ENCODE data around the gene BCO1. TPM values are rescaled to one million over a fixed set of nuclear protein-coding genes. Genes with fewer than 3 reads are reported as not detected.

BCO1 gene
- total and polyA plus RNA-seq, 4 donors: 0.11 to 0.50 (median 0.29) TPM

DNA sequence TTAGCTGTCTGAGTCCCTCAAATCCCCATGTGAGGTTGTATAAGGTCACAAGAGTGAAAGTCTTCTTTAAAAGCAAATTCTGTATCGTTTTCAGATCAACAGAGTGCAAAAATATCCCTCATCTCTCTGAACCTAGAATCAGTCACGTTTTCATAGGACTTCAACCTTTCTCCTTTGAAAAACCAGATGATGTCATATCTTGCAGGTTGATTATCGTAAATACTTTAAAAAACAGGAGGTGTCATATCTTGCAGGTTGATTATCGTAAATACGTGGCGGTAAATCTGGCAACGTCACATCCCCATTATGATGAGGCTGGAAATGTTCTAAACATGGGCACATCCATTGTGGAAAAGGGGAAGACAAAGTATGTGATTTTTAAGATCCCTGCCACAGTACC lies 25.9 kb downstream of the BCO1 start:
- no peak overlapping the region for H3K27ac ChIP-seq (ENCODE audit: low read depth in 1 of 2, low read length in 2 of 2)
- H3K4me1 ChIP-seq (ENCODE audit: control insufficient read depth in 4 of 4, insufficient read depth in 4 of 4, low read length in 3 of 4): peaks cover 0 to 10% (median 0%) of the 10 kb centered on the region in 4 donors
- no peak for DNase-seq (ENCODE audit: low spot score)
- no peaks in the 10 kb centered on the region for H3K36me3 ChIP-seq (ENCODE audit: control insufficient read depth in 4 of 4, insufficient read depth in 3 of 4, low read depth in 1 of 4, low read length in 3 of 4)
- no peaks in the 10 kb centered on the region for H3K27me3 ChIP-seq (ENCODE audit: control insufficient read depth in 4 of 4, insufficient read depth in 4 of 4, low read length in 3 of 4)
- no peak overlapping the region for H3K4me3 ChIP-seq (ENCODE audit: low read depth in 1 of 3, low read length in 3 of 3)
- H3K9me3 ChIP-seq (ENCODE audit: control insufficient read depth in 4 of 4, low read length in 3 of 4): no peaks in the 10 kb centered on the region
- H3K9ac ChIP-seq (ENCODE audit: low read depth in 1 of 2, low read length in 2 of 2): no peak overlapping the region
- TF ChIP-seq, protein P1, sequence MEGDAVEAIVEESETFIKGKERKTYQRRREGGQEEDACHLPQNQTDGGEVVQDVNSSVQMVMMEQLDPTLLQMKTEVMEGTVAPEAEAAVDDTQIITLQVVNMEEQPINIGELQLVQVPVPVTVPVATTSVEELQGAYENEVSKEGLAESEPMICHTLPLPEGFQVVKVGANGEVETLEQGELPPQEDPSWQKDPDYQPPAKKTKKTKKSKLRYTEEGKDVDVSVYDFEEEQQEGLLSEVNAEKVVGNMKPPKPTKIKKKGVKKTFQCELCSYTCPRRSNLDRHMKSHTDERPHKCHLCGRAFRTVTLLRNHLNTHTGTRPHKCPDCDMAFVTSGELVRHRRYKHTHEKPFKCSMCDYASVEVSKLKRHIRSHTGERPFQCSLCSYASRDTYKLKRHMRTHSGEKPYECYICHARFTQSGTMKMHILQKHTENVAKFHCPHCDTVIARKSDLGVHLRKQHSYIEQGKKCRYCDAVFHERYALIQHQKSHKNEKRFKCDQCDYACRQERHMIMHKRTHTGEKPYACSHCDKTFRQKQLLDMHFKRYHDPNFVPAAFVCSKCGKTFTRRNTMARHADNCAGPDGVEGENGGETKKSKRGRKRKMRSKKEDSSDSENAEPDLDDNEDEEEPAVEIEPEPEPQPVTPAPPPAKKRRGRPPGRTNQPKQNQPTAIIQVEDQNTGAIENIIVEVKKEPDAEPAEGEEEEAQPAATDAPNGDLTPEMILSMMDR (IDR thresholded peaks at IDR 0.05; ENCODE audit: low read depth, low read length, missing input control): no peak
- no peak for TF ChIP-seq GABPA (IDR thresholded peaks at IDR 0.05 in 1 of 2, conservative IDR thresholded peaks at IDR 0.05 in 1 of 2)
- no peak for TF ChIP-seq HNF4A (conservative IDR thresholded peaks at IDR 0.05)
- WGBS: 84% methylated on average over 7 of the region's 7 CpGs

DNA sequence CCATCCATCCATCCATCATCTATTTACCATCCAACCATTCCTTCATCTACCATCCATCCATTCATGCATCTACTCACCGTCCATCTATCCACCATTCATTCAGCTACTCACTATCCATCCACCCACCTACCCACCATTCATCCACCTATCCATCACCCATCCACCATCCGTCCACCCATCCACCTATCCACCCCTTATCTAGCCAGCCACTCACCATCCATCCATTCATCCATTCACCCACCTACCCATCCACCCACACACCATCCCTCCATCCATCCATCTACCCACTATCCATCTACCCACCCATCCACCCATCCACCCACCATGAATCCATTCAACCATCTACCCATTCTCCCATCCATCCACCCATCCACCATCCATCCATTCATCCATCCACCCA lies 26.6 kb downstream of the BCO1 start:
- TF ChIP-seq, protein P2, sequence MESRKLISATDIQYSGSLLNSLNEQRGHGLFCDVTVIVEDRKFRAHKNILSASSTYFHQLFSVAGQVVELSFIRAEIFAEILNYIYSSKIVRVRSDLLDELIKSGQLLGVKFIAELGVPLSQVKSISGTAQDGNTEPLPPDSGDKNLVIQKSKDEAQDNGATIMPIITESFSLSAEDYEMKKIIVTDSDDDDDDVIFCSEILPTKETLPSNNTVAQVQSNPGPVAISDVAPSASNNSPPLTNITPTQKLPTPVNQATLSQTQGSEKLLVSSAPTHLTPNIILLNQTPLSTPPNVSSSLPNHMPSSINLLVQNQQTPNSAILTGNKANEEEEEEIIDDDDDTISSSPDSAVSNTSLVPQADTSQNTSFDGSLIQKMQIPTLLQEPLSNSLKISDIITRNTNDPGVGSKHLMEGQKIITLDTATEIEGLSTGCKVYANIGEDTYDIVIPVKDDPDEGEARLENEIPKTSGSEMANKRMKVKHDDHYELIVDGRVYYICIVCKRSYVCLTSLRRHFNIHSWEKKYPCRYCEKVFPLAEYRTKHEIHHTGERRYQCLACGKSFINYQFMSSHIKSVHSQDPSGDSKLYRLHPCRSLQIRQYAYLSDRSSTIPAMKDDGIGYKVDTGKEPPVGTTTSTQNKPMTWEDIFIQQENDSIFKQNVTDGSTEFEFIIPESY (IDR thresholded peaks at IDR 0.05): no peak
- no peak overlapping the region for H3K27ac ChIP-seq (ENCODE audit: low read depth in 1 of 2, low read length in 2 of 2)
- 93% methylated on average over 2 of the region's 2 CpGs for WGBS
- no peak overlapping the region for H3K9ac ChIP-seq (ENCODE audit: low read depth in 1 of 2, low read length in 2 of 2)
- peaks cover 0 to 10% (median 0%) of the 10 kb centered on the region in 4 donors for H3K4me1 ChIP-seq (ENCODE audit: control insufficient read depth in 4 of 4, insufficient read depth in 4 of 4, low read length in 3 of 4)
- no peaks in the 10 kb centered on the region for H3K27me3 ChIP-seq (ENCODE audit: control insufficient read depth in 4 of 4, insufficient read depth in 4 of 4, low read length in 3 of 4)
- no peaks in the 10 kb centered on the region for H3K9me3 ChIP-seq (ENCODE audit: control insufficient read depth in 4 of 4, low read length in 3 of 4)
- H3K36me3 ChIP-seq (ENCODE audit: control insufficient read depth in 4 of 4, insufficient read depth in 3 of 4, low read depth in 1 of 4, low read length in 3 of 4): no peaks in the 10 kb centered on the region
- no peak overlapping the region for H3K4me3 ChIP-seq (ENCODE audit: low read depth in 1 of 3, low read length in 3 of 3)
- no peak for DNase-seq (ENCODE audit: low spot score)

DNA sequence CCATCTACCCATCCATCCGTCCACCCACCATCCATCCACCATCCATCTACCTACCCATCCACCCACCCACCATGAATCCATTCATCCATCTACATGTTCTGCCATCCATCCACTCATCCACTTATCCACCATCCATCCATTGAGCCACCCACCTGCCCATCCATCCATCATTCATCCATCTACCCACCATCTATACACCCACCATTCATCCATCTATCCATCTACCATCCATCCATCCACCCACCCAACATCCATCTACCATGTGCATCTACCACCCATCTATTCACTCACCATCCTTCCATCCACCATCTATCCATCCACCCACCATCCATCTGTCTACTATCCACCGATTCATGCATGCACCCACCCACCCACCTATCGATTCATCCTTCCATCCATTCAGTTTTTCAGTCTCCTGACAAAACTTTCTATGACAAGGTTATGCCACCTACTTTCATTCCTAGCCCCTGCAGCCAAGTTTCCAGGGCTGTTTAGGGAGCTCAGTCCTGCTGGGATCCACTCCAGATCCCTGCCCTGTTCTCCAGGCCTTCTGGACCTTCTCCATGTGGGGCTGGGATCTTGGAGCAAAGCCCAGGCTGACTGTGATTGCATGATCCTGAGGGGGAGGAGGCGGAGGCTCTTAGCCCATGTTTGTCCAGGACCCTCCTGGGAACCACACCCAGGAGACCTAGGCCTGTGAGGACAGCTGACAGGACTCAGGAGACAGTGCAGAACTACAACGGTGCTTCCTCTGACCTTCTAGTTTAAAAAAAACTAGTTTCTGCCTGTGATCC lies 27.4 kb downstream of the BCO1 start:
- 65% methylated on average over 5 of the region's 5 CpGs for WGBS
- Histone ChIP-seq H3K4me3 (ENCODE audit: low read depth in 1 of 3, low read length in 3 of 3) (no peak overlapping the region), H3K4me1 (ENCODE audit: control insufficient read depth in 4 of 4, insufficient read depth in 4 of 4, low read length in 3 of 4) (peaks cover 0 to 9% (median 0%) of the 10 kb centered on the region in 4 donors), H3K9me3 (ENCODE audit: control insufficient read depth in 4 of 4, low read length in 3 of 4) (no peaks in the 10 kb centered on the region), H3K27me3 (ENCODE audit: control insufficient read depth in 4 of 4, insufficient read depth in 4 of 4, low read length in 3 of 4) (no peaks in the 10 kb centered on the region), H3K27ac (ENCODE audit: low read depth in 1 of 2, low read length in 2 of 2) (no peak overlapping the region), H3K36me3 (ENCODE audit: control insufficient read depth in 4 of 4, insufficient read depth in 3 of 4, low read depth in 1 of 4, low read length in 3 of 4) (no peaks in the 10 kb centered on the region), H3K9ac (ENCODE audit: low read depth in 1 of 2, low read length in 2 of 2) (no peak overlapping the region)
- no peak for DNase-seq (ENCODE audit: low spot score)
- TF ChIP-seq, protein P3, sequence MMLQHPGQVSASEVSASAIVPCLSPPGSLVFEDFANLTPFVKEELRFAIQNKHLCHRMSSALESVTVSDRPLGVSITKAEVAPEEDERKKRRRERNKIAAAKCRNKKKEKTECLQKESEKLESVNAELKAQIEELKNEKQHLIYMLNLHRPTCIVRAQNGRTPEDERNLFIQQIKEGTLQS (IDR thresholded peaks at IDR 0.05): no peak
- TF ChIP-seq HNF4A (conservative IDR thresholded peaks at IDR 0.05) (peak in 1 of 2 donors; percentile 31), NR2F2 (IDR thresholded peaks at IDR 0.05) (peak; percentile 30), RXRA (IDR thresholded peaks at IDR 0.05) (peak in 1 of 2 donors; percentile 27), RAD21 (IDR thresholded peaks at IDR 0.05) (peak in 1 of 2 donors; percentile 6)
- TF ChIP-seq, protein P2 (IDR thresholded peaks at IDR 0.05): no peak
- TF ChIP-seq, protein P1 (IDR thresholded peaks at IDR 0.05; ENCODE audit: low read depth, low read length, missing input control): no peak
- TF ChIP-seq, protein P4, sequence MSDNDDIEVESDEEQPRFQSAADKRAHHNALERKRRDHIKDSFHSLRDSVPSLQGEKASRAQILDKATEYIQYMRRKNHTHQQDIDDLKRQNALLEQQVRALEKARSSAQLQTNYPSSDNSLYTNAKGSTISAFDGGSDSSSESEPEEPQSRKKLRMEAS (IDR thresholded peaks at IDR 0.05): no peak

Measured in liver (tissue), 9 donors.